ENCODE data around the gene PAK5. TPM values are rescaled to one million over a fixed set of nuclear protein-coding genes. Genes with fewer than 3 reads are reported as not detected.

Gene PAK5
- total and polyA plus RNA-seq, 12 donors, result 0.04 TPM; not detected in 11

GRCh38 chr20:9628589-9628988 lies 210.3 kb downstream of the PAK5 start:
- WGBS, 2 donors, result 78 to 81% methylated on average over 2 of the region's 2 CpGs
- DNase-seq (no peak), ATAC-seq (no peak)
- H3K27ac ChIP-seq, result no peak overlapping the region
- H3K27me3 ChIP-seq, result peaks cover 0 to 7% (median 0%) of the 10 kb centered on the region in 7 donors
- H3K4me1 ChIP-seq, result no peaks in the 10 kb centered on the region
- H3K9me3 ChIP-seq, result peaks cover 0 to 8% (median 0%) of the 10 kb centered on the region in 11 donors
- no peaks in the 10 kb centered on the region for H3K36me3 ChIP-seq
- no peak overlapping the region for H3K4me3 ChIP-seq
- intact Hi-C loops (cut with DNase I), result loop anchor here in 1 of 10 donors (10.0 kb wide), 1 partner anchor 1916 kb away; no protein-coding TSS in a partner anchor
- TF ChIP-seq, protein P1, sequence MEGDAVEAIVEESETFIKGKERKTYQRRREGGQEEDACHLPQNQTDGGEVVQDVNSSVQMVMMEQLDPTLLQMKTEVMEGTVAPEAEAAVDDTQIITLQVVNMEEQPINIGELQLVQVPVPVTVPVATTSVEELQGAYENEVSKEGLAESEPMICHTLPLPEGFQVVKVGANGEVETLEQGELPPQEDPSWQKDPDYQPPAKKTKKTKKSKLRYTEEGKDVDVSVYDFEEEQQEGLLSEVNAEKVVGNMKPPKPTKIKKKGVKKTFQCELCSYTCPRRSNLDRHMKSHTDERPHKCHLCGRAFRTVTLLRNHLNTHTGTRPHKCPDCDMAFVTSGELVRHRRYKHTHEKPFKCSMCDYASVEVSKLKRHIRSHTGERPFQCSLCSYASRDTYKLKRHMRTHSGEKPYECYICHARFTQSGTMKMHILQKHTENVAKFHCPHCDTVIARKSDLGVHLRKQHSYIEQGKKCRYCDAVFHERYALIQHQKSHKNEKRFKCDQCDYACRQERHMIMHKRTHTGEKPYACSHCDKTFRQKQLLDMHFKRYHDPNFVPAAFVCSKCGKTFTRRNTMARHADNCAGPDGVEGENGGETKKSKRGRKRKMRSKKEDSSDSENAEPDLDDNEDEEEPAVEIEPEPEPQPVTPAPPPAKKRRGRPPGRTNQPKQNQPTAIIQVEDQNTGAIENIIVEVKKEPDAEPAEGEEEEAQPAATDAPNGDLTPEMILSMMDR (IDR thresholded peaks at IDR 0.05), result no peak

- no peaks in the 10 kb centered on the region for H3K36me3 ChIP-seq
- H3K9me3 ChIP-seq, result peaks cover 0 to 12% (median 0%) of the 10 kb centered on the region in 11 donors
- H3K27ac ChIP-seq, result no peak overlapping the region
- ATAC-seq (no peak), DNase-seq (no peak)
- peaks cover 0 to 7% (median 0%) of the 10 kb centered on the region in 7 donors for H3K27me3 ChIP-seq
- intact Hi-C loops (cut with DNase I), result loop anchor here in 1 of 10 donors (10.0 kb wide), 1 partner anchor 1917 kb away; no protein-coding TSS in a partner anchor
- no peaks in the 10 kb centered on the region for H3K4me1 ChIP-seq
- TF ChIP-seq, protein P1 (IDR thresholded peaks at IDR 0.05), result no peak
- no peak overlapping the region for H3K4me3 ChIP-seq
Observed at GRCh38 chr20:9628141-9628540, 210.7 kb downstream of the PAK5 start.

GRCh38 chr20:9627219-9627618 lies 211.7 kb downstream of the PAK5 start:
- Histone ChIP-seq H3K27me3 (peaks cover 0 to 7% (median 0%) of the 10 kb centered on the region in 7 donors), H3K4me3 (no peak overlapping the region), H3K9me3 (peaks cover 0 to 16% (median 0%) of the 10 kb centered on the region in 11 donors), H3K36me3 (no peaks in the 10 kb centered on the region), H3K27ac (no peak overlapping the region), H3K4me1 (no peaks in the 10 kb centered on the region)
- intact Hi-C loops (cut with DNase I), result loop anchor here in 1 of 10 donors (10.0 kb wide), 1 partner anchor 1918 kb away; no protein-coding TSS in a partner anchor
- TF ChIP-seq, protein P1 (IDR thresholded peaks at IDR 0.05), result no peak
- 69 to 82% methylated on average over 3 of the region's 3 CpGs for WGBS, 2 donors
- DNase-seq (no peak), ATAC-seq (no peak)

DNA sequence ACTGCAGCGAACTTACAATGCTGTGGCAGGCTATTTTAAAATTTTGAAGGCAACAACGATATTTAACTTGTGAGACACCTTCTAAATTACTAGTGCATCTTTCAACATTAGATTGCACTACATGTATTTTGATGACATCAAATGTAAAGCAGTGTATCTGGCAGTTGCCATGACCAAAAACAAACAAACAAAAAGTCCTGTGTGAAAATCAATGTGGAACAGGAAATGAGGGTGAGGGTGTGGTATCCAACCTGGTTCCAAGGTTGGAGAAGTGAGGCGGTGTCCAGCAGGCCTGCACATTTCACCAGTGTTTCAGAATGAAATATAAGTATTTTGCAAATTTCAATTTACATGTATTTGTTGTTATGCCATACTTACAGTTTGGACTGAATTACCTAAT lies 212.5 kb downstream of the PAK5 start:
- ATAC-seq, result no peak
- WGBS, 2 donors, result 49 to 61% methylated on average over 3 of the region's 3 CpGs
- H3K4me3 ChIP-seq, result no peak overlapping the region
- intact Hi-C loops (cut with DNase I), result loop anchor here in 1 of 10 donors (10.0 kb wide), 1 partner anchor 1918 kb away; no protein-coding TSS in a partner anchor
- no peak overlapping the region for H3K27ac ChIP-seq
- H3K36me3 ChIP-seq, result no peaks in the 10 kb centered on the region
- TF ChIP-seq, protein P1 (IDR thresholded peaks at IDR 0.05), result no peak
- no peak for DNase-seq
- peaks cover 0 to 16% (median 0%) of the 10 kb centered on the region in 11 donors for H3K9me3 ChIP-seq
- peaks cover 0 to 7% (median 5%) of the 10 kb centered on the region in 7 donors for H3K27me3 ChIP-seq
- H3K4me1 ChIP-seq, result no peaks in the 10 kb centered on the region
